ENCODE data around the gene C11orf98. TPM values are rescaled to one million over a fixed set of nuclear protein-coding genes. Genes with fewer than 3 reads are reported as not detected.

C11orf98 gene
- total RNA-seq, 2 experiments from 2014 or later: 88.4 to 93.5 TPM

DNA sequence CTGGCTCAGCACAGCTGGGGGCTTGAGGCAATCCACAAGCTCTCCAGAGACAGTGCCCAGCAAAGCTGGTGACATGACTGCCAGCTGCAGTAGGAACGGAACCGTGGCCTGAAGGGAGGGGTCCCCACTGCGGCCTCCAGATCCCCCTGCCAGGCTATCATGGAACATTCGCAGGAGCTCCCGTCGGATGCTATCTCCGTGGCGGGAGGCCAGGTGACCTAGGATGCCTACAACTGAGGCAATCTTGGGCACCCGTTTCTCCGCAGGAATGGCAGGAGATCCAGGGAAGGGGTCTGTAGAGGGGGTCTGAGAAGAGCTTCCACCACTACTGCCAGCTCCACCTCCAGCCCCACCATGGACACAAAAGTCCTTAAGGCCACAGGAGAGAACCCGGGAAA is 16.0 kb downstream of the C11orf98 start:
- no peaks in the 10 kb centered on the region for H3K27me3 Mint-ChIP-seq
- ChIA-PET POLR2A (interaction anchor here (0.7 to 12.3 kb wide), 8 partner anchors 17 to 232 kb away, joined by 3 to 192 read pairs (median 10); partner anchors contain the start of genes B3GAT3, C11orf98, CSKMT and HNRNPUL2), CTCF (interaction anchor here (0.9 to 1.2 kb wide), 3 partner anchors 16 to 27 kb away, joined by 3 read pairs; partner anchors contain the start of genes B3GAT3 and C11orf98)
- H3K4me3 Mint-ChIP-seq: no peak overlapping the region
- H3K27ac Mint-ChIP-seq: no peak overlapping the region
- H3K9me3 Mint-ChIP-seq: no peaks in the 10 kb centered on the region
- H3K4me1 Mint-ChIP-seq: peaks cover 48% of the 10 kb centered on the region
- no peak for DNase-seq
- H3K36me3 Mint-ChIP-seq (ENCODE audit: low read depth): peaks cover 35% of the 10 kb centered on the region

DNA sequence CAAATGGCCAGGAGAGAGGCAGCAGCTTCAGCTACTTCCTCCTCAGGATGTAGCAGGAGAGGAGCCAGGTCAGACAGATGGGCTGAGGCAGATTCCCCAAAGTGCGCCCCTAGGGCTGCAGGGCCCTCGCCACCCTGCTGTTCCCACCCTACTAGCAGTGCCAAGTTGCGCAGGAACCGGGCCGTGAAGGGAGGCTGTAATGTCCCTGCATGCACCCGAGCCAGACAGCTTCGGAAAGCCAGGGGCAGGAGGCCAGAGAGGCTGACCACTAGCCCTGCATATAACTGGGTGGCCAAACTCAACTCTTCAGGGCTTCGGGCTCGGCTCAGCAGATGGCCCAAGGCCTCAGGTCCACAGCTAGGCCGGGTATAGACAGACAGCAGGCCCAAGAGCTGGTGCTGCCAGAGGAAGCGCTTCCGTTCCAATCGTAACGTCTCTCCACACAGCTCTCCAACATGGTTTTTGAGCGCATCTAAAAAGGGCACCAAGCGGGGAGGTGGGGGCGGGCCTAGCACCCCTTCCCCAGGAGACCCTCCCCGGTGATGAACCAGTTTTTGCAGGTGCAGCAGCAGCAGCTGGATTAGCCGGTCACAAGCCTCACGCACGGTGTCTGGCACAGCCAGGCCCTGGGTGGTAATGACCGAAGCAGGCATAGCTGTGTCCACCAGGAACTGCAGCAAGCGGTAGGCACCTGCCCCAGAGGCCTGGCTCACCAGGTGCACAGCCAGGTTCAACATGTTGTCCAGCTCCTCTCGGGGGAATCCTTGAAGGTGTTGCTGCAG is 16.6 kb downstream of the C11orf98 start:
- H3K36me3 Mint-ChIP-seq (ENCODE audit: low read depth): peaks cover 32% of the 10 kb centered on the region
- no peaks in the 10 kb centered on the region for H3K27me3 Mint-ChIP-seq
- H3K4me3 Mint-ChIP-seq: no peak overlapping the region
- peaks cover 45% of the 10 kb centered on the region for H3K4me1 Mint-ChIP-seq
- no peak overlapping the region for H3K27ac Mint-ChIP-seq
- DNase-seq: no peak
- no peaks in the 10 kb centered on the region for H3K9me3 Mint-ChIP-seq
- ChIA-PET CTCF (interaction anchor here (0.9 to 2.9 kb wide), 4 partner anchors 17 to 61 kb away, joined by 3 to 9 read pairs (median 3); partner anchors contain the start of gene TUT1), POLR2A (interaction anchor here (0.7 to 12.3 kb wide), 10 partner anchors 18 to 233 kb away, joined by 3 to 192 read pairs (median 6); partner anchors contain the start of genes B3GAT3, C11orf98, CSKMT and EML3)

DNA sequence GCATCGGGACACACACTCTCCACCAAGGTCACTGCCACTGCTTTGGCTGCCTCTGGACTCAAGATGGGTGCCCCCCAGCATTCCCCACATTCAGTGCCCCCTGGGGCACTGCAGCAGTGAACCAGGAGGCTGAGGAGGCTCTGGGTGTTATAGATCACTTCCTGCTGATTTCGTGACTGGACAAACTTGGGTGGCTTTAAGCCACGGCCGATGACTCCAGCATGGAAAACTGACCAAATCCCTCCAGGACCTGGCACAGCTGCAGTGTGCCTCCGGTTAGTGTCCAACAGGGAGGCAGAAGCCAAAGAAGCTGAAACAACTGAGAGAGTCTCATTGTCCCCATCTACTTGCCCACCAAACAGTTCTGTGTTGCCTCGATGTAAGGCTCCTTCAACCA is 17.4 kb downstream of the C11orf98 start:
- H3K4me1 Mint-ChIP-seq: peaks cover 47% of the 10 kb centered on the region
- no peak for DNase-seq
- no peak overlapping the region for H3K27ac Mint-ChIP-seq
- H3K9me3 Mint-ChIP-seq: no peaks in the 10 kb centered on the region
- CTCF ChIA-PET: interaction anchor here (0.9 to 2.9 kb wide), 3 partner anchors 53 to 61 kb away, joined by 3 to 9 read pairs (median 3); partner anchors contain the start of gene TUT1
- peaks cover 36% of the 10 kb centered on the region for H3K36me3 Mint-ChIP-seq (ENCODE audit: low read depth)
- H3K4me3 Mint-ChIP-seq: no peak overlapping the region
- H3K27me3 Mint-ChIP-seq: no peaks in the 10 kb centered on the region
- POLR2A ChIA-PET: interaction anchor here (0.7 to 12.3 kb wide), 9 partner anchors 18 to 208 kb away, joined by 3 to 192 read pairs (median 8); partner anchors contain the start of genes B3GAT3, C11orf98, CSKMT and EML3

DNA sequence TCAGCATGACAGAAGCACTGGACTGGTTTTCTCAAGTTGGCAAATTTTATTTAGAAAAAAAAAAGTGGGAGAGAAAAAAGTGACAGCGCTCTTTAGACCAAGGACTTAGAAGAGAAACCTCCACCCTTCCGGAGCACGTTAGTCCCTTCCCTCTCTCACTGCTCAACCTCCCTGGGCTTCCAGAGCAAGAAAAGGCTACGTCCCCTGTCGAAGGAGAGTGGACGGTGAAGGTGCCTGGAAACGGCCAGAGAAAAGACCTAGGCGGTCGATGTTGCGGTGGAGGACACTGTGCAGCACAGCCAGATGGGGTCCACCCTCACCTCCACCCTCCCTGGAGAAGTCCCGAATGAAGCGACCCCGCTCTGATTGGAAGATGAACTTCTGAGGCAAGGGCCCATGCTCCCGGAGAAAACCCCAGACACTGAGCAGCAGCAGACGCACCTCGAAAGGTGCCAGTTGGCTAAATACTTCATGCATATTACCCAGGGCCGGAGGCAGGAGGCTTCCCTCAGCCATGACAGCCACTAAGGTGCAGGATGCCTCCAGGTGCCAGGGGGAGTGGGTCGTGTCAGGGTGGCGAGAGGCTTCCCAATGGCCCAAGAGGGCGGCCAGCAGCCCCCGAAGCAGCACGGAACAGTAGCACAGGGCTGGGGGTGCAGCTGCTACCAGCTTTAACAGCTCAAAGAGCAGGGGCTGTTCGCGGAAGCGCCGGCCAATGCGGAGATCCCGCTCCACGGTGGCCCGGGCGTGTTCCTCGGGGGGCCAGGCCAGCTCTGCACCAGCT is 18.0 kb downstream of the C11orf98 start:
- CTCF ChIA-PET: interaction anchor here (0.6 to 2.9 kb wide), 6 partner anchors 47 to 205 kb away, joined by 3 to 9 read pairs (median 4); partner anchors contain the start of gene TUT1
- peaks cover 38% of the 10 kb centered on the region for H3K36me3 Mint-ChIP-seq (ENCODE audit: low read depth)
- H3K9me3 Mint-ChIP-seq: no peaks in the 10 kb centered on the region
- POLR2A ChIA-PET: interaction anchor here (0.6 to 12.3 kb wide), 27 partner anchors 8 to 209 kb away, joined by 3 to 192 read pairs (median 8); partner anchors contain the start of genes B3GAT3, BSCL2, C11orf98 and CSKMT
- DNase-seq: no peak
- peaks cover 46% of the 10 kb centered on the region for H3K4me1 Mint-ChIP-seq
- H3K27ac Mint-ChIP-seq: peak overlapping the region; percentile 94
- H3K27me3 Mint-ChIP-seq: no peaks in the 10 kb centered on the region
- H3K4me3 Mint-ChIP-seq: peak overlapping the region; percentile 99

DNA sequence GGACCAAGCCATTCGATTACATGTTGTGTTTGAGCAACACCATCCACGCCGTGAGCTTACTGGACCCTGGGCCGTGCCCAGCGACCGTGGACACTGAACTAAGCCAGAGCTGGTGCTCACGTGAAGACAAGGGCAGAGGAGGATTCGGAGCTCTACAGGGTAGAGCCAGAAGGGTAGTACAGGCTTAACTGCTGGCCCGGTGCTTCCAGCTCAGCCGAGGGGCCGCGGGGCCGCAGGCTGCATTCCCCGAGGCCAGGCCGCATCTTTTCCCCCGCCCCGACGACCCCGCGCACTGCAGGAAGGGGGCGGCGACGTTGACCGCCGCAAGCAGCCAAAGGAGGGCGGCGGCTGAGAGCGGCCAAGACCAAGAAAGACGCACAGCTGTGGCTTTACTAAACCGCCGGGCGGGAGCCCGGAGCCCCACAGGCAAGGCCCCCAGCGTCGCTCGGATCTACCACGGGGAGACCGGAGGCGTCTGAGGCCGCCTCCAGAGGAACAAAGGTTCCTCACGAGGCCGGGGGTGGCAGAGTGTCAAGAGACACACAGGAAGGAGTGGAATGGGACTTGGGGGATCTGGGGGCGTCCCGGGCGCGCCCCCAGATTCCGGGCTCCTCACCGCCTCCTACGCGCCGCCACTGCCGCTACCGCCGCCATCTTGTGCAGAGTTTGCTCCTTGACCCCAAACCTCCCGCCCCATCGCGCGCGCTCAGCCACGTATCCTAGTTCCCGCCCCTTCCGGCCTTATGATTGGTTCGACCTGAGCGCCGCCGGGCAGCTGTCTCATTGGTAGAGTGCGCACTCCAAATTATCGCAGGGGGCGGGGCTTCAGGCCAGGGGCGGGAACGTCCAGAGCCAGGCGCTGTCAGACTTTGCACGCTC is 18.8 kb downstream of the C11orf98 start, which contains the start of gene GANAB:
TSS of gene GANAB (minus strand) at position 668 of the 879 bp plus-strand sequence. CDS start at position 654, 14 bp downstream.
- Mint-ChIP-seq H3K9me3 (no peaks in the 10 kb centered on the region), H3K27ac (peak within 1 kb of the TSS; percentile 94), H3K4me1 (peaks cover 47% of the 10 kb centered on the region), H3K27me3 (no peaks in the 10 kb centered on the region), H3K36me3 (ENCODE audit: low read depth) (peaks cover 38% of the 10 kb centered on the region), H3K4me3 (peak within 1 kb of the TSS; percentile 99)
- CTCF ChIA-PET: interaction anchor here (0.6 to 2.9 kb wide), 5 partner anchors 48 to 206 kb away, joined by 4 to 9 read pairs (median 5); partner anchors contain the start of gene TUT1
- DNase-seq: peak; percentile 99
- POLR2A ChIA-PET: interaction anchor here (0.6 to 12.3 kb wide), 30 partner anchors 9 to 245 kb away, joined by 3 to 192 read pairs (median 5); partner anchors contain the start of genes B3GAT3, BSCL2, C11orf98 and CSKMT

DNA sequence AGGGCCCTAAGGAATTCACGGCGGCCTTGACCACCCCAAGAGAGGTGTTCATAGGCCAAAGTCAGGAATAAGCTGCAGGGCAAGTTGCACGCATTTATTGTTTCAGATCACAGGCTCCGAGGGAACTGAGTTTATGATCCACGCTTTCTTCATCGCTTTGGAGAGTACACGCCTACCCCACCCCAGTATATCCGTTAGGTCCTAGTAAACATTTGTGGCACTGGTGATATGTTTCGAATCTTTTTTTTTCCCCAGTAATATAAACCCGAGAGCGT is 19.4 kb downstream of the C11orf98 start:
- POLR2A ChIA-PET: interaction anchor here (0.6 to 12.3 kb wide), 22 partner anchors 8 to 235 kb away, joined by 3 to 192 read pairs (median 8); partner anchors contain the start of genes B3GAT3, C11orf98, CSKMT and EEF1G

DNA sequence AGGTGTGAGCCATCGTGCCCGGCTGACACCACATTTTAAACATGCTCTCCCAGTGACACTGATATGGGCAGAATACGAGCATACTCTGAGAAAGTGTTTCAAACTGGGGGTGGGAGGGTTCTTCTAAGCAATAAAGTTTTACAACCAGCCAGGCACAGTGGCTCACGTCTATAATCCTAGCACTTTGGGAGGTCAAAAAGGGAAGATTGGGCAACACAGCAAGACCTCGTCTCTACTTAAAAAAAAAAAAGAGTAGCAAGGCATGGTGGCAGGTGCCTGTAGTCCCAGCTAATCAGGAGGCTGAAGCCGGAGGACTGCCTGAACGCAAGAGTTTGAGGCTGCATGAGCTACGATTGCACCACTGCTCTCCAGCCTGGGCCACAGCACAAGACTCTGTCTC is 20.8 kb downstream of the C11orf98 start:
- no peak overlapping the region for H3K4me3 Mint-ChIP-seq
- peaks cover 38% of the 10 kb centered on the region for H3K36me3 Mint-ChIP-seq (ENCODE audit: low read depth)
- H3K9me3 Mint-ChIP-seq: no peaks in the 10 kb centered on the region
- peaks cover 51% of the 10 kb centered on the region for H3K4me1 Mint-ChIP-seq
- H3K27me3 Mint-ChIP-seq: no peaks in the 10 kb centered on the region
- no peak overlapping the region for H3K27ac Mint-ChIP-seq
- no peak for DNase-seq
- ChIA-PET POLR2A (interaction anchor here (0.9 to 12.3 kb wide), 7 partner anchors 9 to 53 kb away, joined by 3 to 192 read pairs (median 6); partner anchors contain the start of genes B3GAT3, C11orf98, CSKMT and INTS5), CTCF (no interaction called here)

More for the DNA sequence above, 19.4 kb downstream of the C11orf98 start:
- Mint-ChIP-seq H3K4me1 (peaks cover 49% of the 10 kb centered on the region), H3K36me3 (ENCODE audit: low read depth) (peaks cover 38% of the 10 kb centered on the region), H3K27me3 (no peaks in the 10 kb centered on the region), H3K9me3 (no peaks in the 10 kb centered on the region), H3K4me3 (peak overlapping the region; percentile 99), H3K27ac (peak overlapping the region; percentile 94)
- DNase-seq: no peak
- CTCF ChIA-PET: interaction anchor here (2.0 to 2.9 kb wide), 2 partner anchors 48 to 53 kb away, joined by 9 read pairs; partner anchors contain the start of gene TUT1

DNA sequence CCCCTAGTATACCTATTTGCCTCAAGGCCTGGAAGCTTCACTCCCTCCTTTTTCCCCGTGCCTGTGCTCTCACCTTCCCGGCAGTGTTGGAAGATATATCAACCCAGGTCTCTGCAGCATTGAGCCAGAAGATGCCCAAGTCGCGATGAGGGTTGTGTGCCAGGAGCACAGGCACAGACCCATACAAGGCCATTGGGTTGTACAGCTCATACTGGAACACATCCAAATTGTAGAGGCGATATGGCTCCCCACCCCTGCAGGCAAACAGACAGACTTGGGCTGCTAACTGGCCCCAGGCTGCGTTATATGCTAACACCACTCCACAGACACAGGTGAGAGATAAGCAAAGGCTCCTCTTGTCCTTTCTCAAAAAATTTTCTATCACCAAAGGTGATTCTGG is 32.5 kb downstream of the C11orf98 start:
- Mint-ChIP-seq H3K9me3 (no peaks in the 10 kb centered on the region), H3K4me3 (no peak overlapping the region), H3K4me1 (peaks cover 21% of the 10 kb centered on the region), H3K27me3 (no peaks in the 10 kb centered on the region), H3K27ac (no peak overlapping the region), H3K36me3 (ENCODE audit: low read depth) (peaks cover 78% of the 10 kb centered on the region)
- CTCF ChIA-PET: no interaction called here
- POLR2A ChIA-PET: interaction anchor here (1.2 to 4.2 kb wide), 5 partner anchors 9 to 41 kb away, joined by 3 to 15 read pairs (median 4); partner anchors contain the start of genes B3GAT3, C11orf98, CSKMT and INTS5
- no peak for DNase-seq

DNA sequence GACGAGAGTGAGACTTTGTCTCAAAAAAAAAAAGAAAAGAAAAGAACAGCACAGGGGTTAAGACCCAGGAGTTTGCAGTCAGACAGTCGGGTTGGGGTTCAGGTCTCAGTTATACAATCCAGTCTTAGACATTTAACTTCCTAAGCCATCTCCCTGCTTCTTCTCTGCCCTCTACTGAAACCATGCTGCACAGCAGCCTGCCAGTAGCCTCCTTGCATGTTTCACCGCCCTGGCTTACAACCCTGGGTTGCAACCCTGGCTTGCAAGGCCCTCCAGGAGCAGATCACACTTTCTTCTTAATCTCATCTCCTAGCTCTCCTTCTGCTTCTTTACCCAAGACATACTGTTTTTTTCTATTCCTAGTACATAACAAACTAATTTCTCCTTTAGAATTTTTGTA is 37.3 kb downstream of the C11orf98 start:
- no peak overlapping the region for H3K27ac Mint-ChIP-seq
- CTCF ChIA-PET: interaction anchor here (0.5 to 3.0 kb wide), 4 partner anchors 14 to 252 kb away, joined by 3 to 12 read pairs (median 4); partner anchors contain the start of gene EEF1G

DNA sequence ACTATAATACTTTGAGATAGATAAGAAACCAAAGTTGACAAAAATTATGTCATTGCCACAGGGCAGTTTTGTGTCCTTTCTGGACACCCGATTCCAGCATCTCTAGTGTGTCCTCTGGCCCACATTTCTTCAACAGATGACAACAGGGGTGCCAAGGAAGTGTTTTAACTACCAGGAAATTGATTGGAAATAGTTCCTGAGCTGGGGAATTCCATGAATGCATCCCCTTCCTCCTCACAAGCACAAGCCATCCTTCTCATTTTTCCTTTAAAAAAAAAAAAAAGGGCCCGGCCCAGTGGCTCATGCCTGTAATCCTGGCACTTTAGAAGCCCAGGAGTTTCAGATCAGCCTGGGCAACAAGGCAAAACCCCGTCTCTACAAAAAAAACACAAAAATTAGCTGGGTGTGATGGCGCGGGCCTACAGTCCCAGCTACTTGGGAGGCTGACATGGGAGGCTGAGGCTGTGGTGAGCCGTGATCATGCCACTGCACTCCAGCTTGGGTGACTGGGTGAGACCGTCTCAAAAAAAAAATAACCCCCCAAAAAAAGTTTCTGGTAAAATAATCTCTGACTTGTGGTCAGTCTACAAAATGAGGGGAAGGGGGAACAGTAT is 42.4 kb downstream of the C11orf98 start:
- CTCF ChIA-PET: interaction anchor here (0.6 to 2.5 kb wide), 9 partner anchors 11 to 198 kb away, joined by 3 to 16 read pairs (median 4); partner anchors contain the start of genes EML3 and ROM1
- POLR2A ChIA-PET: interaction anchor here (0.9 to 5.4 kb wide), 23 partner anchors 10 to 654 kb away, joined by 3 to 70 read pairs (median 11); partner anchors contain the start of genes C11orf98, CSKMT, EEF1G and EML3
- Mint-ChIP-seq H3K4me1 (peaks cover 28% of the 10 kb centered on the region), H3K36me3 (ENCODE audit: low read depth) (peaks cover 45% of the 10 kb centered on the region), H3K9me3 (no peaks in the 10 kb centered on the region), H3K4me3 (peak overlapping the region; percentile 87), H3K27ac (peak overlapping the region; percentile 98), H3K27me3 (no peaks in the 10 kb centered on the region)
- no peak for DNase-seq

More for the DNA sequence above, 37.3 kb downstream of the C11orf98 start:
- Mint-ChIP-seq H3K4me1 (no peaks in the 10 kb centered on the region), H3K9me3 (no peaks in the 10 kb centered on the region), H3K4me3 (no peak overlapping the region), H3K36me3 (ENCODE audit: low read depth) (peaks cover 69% of the 10 kb centered on the region), H3K27me3 (no peaks in the 10 kb centered on the region)
- POLR2A ChIA-PET: interaction anchor here (1.6 kb wide), 1 partner anchor 18 kb away, joined by 8 read pairs; the partner anchor contains the start of gene GANAB
- no peak for DNase-seq
